Inflammatory macrophage (primary cell): ENCODE measurements around the gene ARF6.

Experiments used
- DNase-seq, 2 donors: peaks; one replicate each; pipeline ENCODE4 v3.0.0-alpha.2; 2020 to 2022

Gene ARF6

DNA sequence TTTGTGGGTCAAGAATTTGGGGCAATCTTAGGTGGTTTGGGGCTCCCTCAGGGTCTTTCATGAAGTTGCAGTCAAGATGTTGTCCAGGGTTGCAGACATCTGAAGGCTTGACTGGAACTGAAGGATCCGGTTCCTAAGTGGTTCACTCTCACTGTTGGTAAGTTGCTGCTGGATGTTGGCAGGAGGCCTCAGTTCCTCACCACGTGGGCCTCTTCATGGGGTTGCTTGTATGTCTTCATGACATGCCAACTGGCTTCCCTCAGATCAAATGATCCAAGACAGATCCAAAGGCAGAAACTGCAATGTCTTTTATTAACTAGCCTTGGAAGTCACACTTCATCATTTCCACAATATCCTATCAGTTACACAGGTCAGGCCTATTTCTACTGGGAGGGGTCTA is 49.2 kb downstream of the ARF6 start:
- DNase-seq: no peak

DNA sequence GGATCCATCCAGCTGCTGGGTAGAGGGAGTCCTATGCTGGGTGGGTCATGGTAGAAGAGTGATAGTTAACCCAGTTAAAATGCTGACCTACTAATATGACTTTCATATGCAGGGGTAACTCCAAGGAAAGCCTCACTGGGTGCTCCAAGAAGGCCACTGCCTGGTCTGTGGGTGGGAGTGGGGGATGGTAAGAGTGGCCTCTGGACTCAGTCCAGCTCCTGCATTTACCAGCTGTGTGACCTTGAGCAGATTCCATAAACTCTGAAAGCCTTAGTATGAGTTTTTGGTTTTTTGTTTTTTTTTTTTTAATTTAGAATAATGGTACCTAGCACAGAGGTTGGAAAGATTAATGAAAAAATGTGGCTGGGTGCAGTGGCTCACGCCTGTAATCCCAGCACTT is 51.6 kb downstream of the ARF6 start:
- no peak for DNase-seq

DNA sequence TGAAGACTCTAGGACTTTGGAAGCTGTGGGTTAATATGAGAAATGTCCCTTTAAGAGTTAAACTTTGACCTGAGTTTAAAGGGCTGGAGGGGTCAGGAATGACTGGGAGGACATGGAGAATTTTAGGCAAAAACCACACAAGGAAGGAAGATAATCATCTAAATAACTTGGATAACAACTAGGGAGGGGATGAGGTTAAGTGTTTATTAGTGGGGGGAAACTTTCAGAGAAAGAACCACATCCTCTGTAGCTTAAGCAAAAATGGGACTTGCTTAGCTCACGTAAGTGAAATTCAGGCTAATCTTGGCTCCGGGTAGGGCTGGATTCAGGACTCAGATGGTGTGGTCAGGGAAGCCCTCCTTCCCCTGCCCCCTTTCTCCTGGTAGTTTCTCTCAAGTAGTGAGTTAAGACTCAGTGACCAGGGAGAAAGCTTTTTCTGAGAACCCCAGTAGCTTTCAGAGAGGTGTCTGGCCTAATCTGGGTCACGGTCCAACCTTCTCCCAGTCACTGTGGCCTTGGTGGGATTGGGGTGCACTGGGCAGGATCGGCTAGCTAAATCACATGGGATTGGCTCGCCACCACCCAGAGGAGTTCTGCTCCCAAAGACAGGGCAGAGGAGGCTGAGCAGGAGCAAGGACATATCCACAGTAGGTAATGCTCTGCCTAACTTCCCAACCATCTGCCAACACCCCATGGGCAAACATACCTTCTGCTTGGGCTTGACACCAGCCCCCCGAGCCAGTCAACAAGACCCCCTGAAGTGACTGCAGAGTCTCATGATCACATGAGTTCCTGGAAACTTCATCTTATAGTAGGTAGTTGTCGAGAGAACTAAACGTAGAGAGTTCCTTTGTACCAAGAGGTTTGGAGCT is 52.8 kb downstream of the ARF6 start:
- no peak for DNase-seq
